Measurements from ENCODE around the gene DGKB.

The DGKB gene

GRCh38 chr7:14380881-14381280 is 521.7 kb downstream of the DGKB start:
- TF ChIP-seq SPI1 (IDR thresholded peaks at IDR 0.05; ENCODE audit: borderline replicate concordance, low read depth) (no peak), GABPA (IDR thresholded peaks at IDR 0.05; ENCODE audit: low read depth) (no peak), POLR2AphosphoS5 (IDR thresholded peaks at IDR 0.05; ENCODE audit: low read depth) (no peak), CTCF (IDR thresholded peaks at IDR 0.05; ENCODE audit: insufficient read depth, low read length) (no peak), REST (IDR thresholded peaks at IDR 0.05; ENCODE audit: insufficient replicate concordance, low read depth) (no peak)
- no peak overlapping the region for H3K4me3 ChIP-seq (replicated peaks; ENCODE audit: insufficient read depth, low read length)
- no peak for DNase-seq (ENCODE audit: low read depth in 1 of 2, low spot score in 1 of 2)
- H3K27ac ChIP-seq (replicated peaks): no peak overlapping the region
- no peaks in the 10 kb centered on the region for H3K27me3 ChIP-seq (ENCODE audit: insufficient read depth, poor library complexity, severe bottlenecking)

GRCh38 chr7:14377646-14378266 is 524.8 kb downstream of the DGKB start:
- Histone ChIP-seq H3K4me3 (replicated peaks; ENCODE audit: insufficient read depth, low read length) (no peak overlapping the region), H3K27me3 (ENCODE audit: insufficient read depth, poor library complexity, severe bottlenecking) (no peaks in the 10 kb centered on the region), H3K27ac (replicated peaks) (no peak overlapping the region)
- TF ChIP-seq SPI1 (IDR thresholded peaks at IDR 0.05; ENCODE audit: borderline replicate concordance, low read depth): no peak
- no peak for TF ChIP-seq POLR2AphosphoS5 (IDR thresholded peaks at IDR 0.05; ENCODE audit: low read depth)
- TF ChIP-seq REST (IDR thresholded peaks at IDR 0.05; ENCODE audit: insufficient replicate concordance, low read depth): no peak
- TF ChIP-seq GABPA (IDR thresholded peaks at IDR 0.05; ENCODE audit: low read depth): no peak
- TF ChIP-seq CTCF (IDR thresholded peaks at IDR 0.05; ENCODE audit: insufficient read depth, low read length): no peak
- DNase-seq (ENCODE audit: low read depth in 1 of 2, low spot score in 1 of 2): no peak

GRCh38 chr7:14376711-14377110 is 525.8 kb downstream of the DGKB start:
- no peak for DNase-seq (ENCODE audit: low read depth in 1 of 2, low spot score in 1 of 2)
- H3K4me3 ChIP-seq (replicated peaks; ENCODE audit: insufficient read depth, low read length): no peak overlapping the region
- no peak overlapping the region for H3K27ac ChIP-seq (replicated peaks)
- TF ChIP-seq GABPA (IDR thresholded peaks at IDR 0.05; ENCODE audit: low read depth): no peak
- TF ChIP-seq CTCF (IDR thresholded peaks at IDR 0.05; ENCODE audit: insufficient read depth, low read length): no peak
- TF ChIP-seq SPI1 (IDR thresholded peaks at IDR 0.05; ENCODE audit: borderline replicate concordance, low read depth): no peak
- no peak for TF ChIP-seq REST (IDR thresholded peaks at IDR 0.05; ENCODE audit: insufficient replicate concordance, low read depth)
- TF ChIP-seq POLR2AphosphoS5 (IDR thresholded peaks at IDR 0.05; ENCODE audit: low read depth): no peak
- no peaks in the 10 kb centered on the region for H3K27me3 ChIP-seq (ENCODE audit: insufficient read depth, poor library complexity, severe bottlenecking)
